Endothelial cell of umbilical vein (primary cell): Measurements from ENCODE around the gene DNA2.

Experiments used
- EZH2 ChIP-seq: IDR thresholded peaks from 2 replicates; pipeline ENCODE4 v1.6.1; 2012; ENCODE audit warnings: borderline replicate concordance, low read depth, mild to moderate bottlenecking, moderate library complexity, low read length, inconsistent platforms; ENCODE audit not compliant: severe bottlenecking
- FOS ChIP-seq: IDR thresholded peaks from 2 replicates; pipeline ENCODE4 v1.6.1; 2011; ENCODE audit warnings: mild to moderate bottlenecking, low read length, moderate library complexity, borderline replicate concordance; ENCODE audit not compliant: insufficient read depth
- GATA2 ChIP-seq: IDR thresholded peaks from 2 replicates; pipeline ENCODE4 v1.7.0; 2011; ENCODE audit warnings: low read depth, mild to moderate bottlenecking, moderate library complexity, mixed read lengths, low read length; ENCODE audit not compliant: insufficient read length, insufficient read depth
- JUN ChIP-seq: IDR thresholded peaks from 2 replicates; pipeline ENCODE4 v1.6.1; 2011; ENCODE audit warnings: borderline replicate concordance, low read depth; ENCODE audit not compliant: insufficient read length, insufficient read depth
- MYC ChIP-seq: IDR thresholded peaks from one replicate; pipeline ENCODE4 v1.6.1; 2011; ENCODE audit warnings: mild to moderate bottlenecking, low read depth, low read length
- POLR2A ChIP-seq: IDR thresholded peaks from 2 replicates; pipeline ENCODE4 v1.6.1; 2012; ENCODE audit warnings: low read depth, mild to moderate bottlenecking, control low read depth, low read length
- POLR2AphosphoS5 ChIP-seq: IDR thresholded peaks from 2 replicates; pipeline ENCODE4 v1.6.1; 2012; ENCODE audit warnings: low read depth, mild to moderate bottlenecking, control low read depth, low read length, moderate library complexity; ENCODE audit not compliant: insufficient read depth
- TF ChIP-seq, protein P1 (sequence below): IDR thresholded peaks from 2 replicates; pipeline ENCODE4 v1.6.1; 2011; ENCODE audit not compliant: insufficient read depth, insufficient read length
- TF ChIP-seq, protein P2 (sequence below), 2 donors: IDR thresholded peaks; 1 replicate in 1 of 2; 2 replicates in 1 of 2; pipeline ENCODE4 v1.5.1; 2011; ENCODE audit warnings: low read length in 2 of 2, mild to moderate bottlenecking in 2 of 2, moderate library complexity in 2 of 2, control low read depth in 1 of 2, inconsistent platforms in 1 of 2, low read depth in 1 of 2; ENCODE audit not compliant: insufficient read depth in 1 of 2; ENCODE audit errors: extremely low read depth in 1 of 2

DNA sequence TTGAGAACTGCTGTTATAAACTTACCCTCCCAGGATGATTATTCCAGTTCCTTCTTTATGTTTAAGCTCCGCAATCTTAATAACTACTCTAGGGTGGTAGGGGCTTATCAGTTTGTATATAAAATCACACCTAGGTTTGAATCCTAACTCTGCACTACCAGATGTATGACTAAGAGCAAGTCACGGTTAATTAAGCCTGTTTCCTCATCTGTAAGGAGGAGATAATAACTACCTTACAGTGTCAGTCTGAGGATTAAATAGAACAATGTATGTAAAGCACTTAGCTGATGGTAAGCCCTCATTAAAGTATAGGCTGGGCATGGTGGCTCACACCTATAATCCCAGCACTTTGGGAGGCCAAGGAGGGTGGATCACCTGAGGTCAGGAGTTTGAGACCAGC, 9.2 kb downstream of the DNA2 start:
- no peak for TF ChIP-seq POLR2AphosphoS5
- no peak for TF ChIP-seq POLR2A
- TF ChIP-seq, protein P1, sequence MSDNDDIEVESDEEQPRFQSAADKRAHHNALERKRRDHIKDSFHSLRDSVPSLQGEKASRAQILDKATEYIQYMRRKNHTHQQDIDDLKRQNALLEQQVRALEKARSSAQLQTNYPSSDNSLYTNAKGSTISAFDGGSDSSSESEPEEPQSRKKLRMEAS: no peak
- TF ChIP-seq JUN: no peak
- TF ChIP-seq, protein P2, sequence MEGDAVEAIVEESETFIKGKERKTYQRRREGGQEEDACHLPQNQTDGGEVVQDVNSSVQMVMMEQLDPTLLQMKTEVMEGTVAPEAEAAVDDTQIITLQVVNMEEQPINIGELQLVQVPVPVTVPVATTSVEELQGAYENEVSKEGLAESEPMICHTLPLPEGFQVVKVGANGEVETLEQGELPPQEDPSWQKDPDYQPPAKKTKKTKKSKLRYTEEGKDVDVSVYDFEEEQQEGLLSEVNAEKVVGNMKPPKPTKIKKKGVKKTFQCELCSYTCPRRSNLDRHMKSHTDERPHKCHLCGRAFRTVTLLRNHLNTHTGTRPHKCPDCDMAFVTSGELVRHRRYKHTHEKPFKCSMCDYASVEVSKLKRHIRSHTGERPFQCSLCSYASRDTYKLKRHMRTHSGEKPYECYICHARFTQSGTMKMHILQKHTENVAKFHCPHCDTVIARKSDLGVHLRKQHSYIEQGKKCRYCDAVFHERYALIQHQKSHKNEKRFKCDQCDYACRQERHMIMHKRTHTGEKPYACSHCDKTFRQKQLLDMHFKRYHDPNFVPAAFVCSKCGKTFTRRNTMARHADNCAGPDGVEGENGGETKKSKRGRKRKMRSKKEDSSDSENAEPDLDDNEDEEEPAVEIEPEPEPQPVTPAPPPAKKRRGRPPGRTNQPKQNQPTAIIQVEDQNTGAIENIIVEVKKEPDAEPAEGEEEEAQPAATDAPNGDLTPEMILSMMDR (IDR thresholded peaks at IDR 0.05; ENCODE audit: extremely low read depth in 1 of 2, insufficient read depth in 1 of 2, low read depth in 1 of 2, low read length in 2 of 2): no peak
- no peak for TF ChIP-seq MYC
- no peak for TF ChIP-seq EZH2
- no peak for TF ChIP-seq FOS
- no peak for TF ChIP-seq GATA2
